Karpas-422 (cell line): Measurements from ENCODE around the gene MS4A15. TPM values are rescaled to one million over a fixed set of nuclear protein-coding genes. Genes with fewer than 3 reads are reported as not detected.
A peak's percentile ranks its signal among the peaks of the same experiment; 100 is the strongest.
"Not testable (repeated sequence)": the region's sequence is repeated elsewhere in the genome, so short reads cannot be mapped to it uniquely, and the experiment has no call there.

ENCODE experiments used
- DNase-seq: peaks from one replicate; pipeline ENCODE4 v3.0.0-alpha.2; 2015
- H2AFZ ChIP-seq: fragments of 200-600 bp; sonication (generic); 2 replicates; pipeline ENCODE4 v1.6.1; 2014; ENCODE audit warnings: antibody characterized with exemption, low read length, mixed read lengths
- H3K27ac ChIP-seq: fragments of 200-600 bp; sonication (generic); 2 replicates; pipeline ENCODE4 v1.5.1; 2014; ENCODE audit warnings: mild to moderate bottlenecking, low read length, moderate library complexity
- H3K27me3 ChIP-seq: fragments of 200-600 bp; sonication (generic); 2 replicates; pipeline ENCODE4 v1.6.1; 2014; ENCODE audit warnings: low read length, mixed read lengths
- H3K36me3 ChIP-seq: fragments of 200-600 bp; sonication (generic); 2 replicates; pipeline ENCODE4 v1.6.1; 2014; ENCODE audit warnings: low read length, mixed read lengths; ENCODE audit not compliant: insufficient read depth
- H3K4me1 ChIP-seq: fragments of 200-600 bp; sonication (generic); 2 replicates; pipeline ENCODE4 v1.6.1; 2014; ENCODE audit warnings: mild to moderate bottlenecking, low read length, mixed read lengths
- H3K4me2 ChIP-seq: fragments of 200-600 bp; sonication (generic); 2 replicates; pipeline ENCODE4 v1.6.1; 2014; ENCODE audit warnings: low read length, low read depth, mild to moderate bottlenecking; ENCODE audit not compliant: poor library complexity, severe bottlenecking
- H3K4me3 ChIP-seq: fragments of 200-600 bp; sonication (generic); 2 replicates; pipeline ENCODE4 v1.5.1; 2014; ENCODE audit warnings: mild to moderate bottlenecking, antibody characterized with exemption, low read length, mixed read lengths
- H3K79me2 ChIP-seq: fragments of 200-600 bp; sonication (generic); 2 replicates; pipeline ENCODE4 v1.6.1; 2014; ENCODE audit warnings: mild to moderate bottlenecking, low read length, mixed read lengths
- H3K9ac ChIP-seq: fragments of 200-600 bp; sonication (generic); 2 replicates; pipeline ENCODE4 v1.6.0; 2014; ENCODE audit warnings: low read length
- H3K9me2 ChIP-seq: fragments of 200-600 bp; sonication (generic), shearing (Covaris generic); replicated peaks from 2 replicates; pipeline ENCODE4 v1.6.0; 2014; ENCODE audit warnings: mild to moderate bottlenecking, low read length, moderate library complexity; ENCODE audit not compliant: insufficient read depth
- H3K9me3 ChIP-seq: fragments of 300-700, 200-600 bp; sonication (generic); 2 replicates; pipeline ENCODE4 v1.6.1; 2014; ENCODE audit warnings: low read length, mixed read lengths
- H4K20me1 ChIP-seq: fragments of 200-600 bp; sonication (generic); 2 replicates; pipeline ENCODE4 v1.6.1; 2014; ENCODE audit warnings: mild to moderate bottlenecking, antibody characterized with exemption, low read length, low read depth; ENCODE audit not compliant: insufficient read depth
- total RNA-seq: library from RNA; depleted of rRNA; stranded (reverse); fragments of >200 nt; shearing (Covaris generic); gene quantifications from 2 replicates; pipeline ENCODE4 v1.2.3, GENCODE V29; 2014; ENCODE audit warnings: low replicate concordance

The MS4A15 gene
- total RNA-seq, 1 experiment from 2014 or later: not detected

GRCh38 chr11:60759438-60760225 is 3.0 kb downstream of the MS4A15 start:
- not testable (repeated sequence) for H3K27me3 ChIP-seq, H3K9ac ChIP-seq, DNase-seq, H2AFZ ChIP-seq, H3K9me2 ChIP-seq, H3K36me3 ChIP-seq, H3K4me3 ChIP-seq, H4K20me1 ChIP-seq, H3K27ac ChIP-seq, H3K79me2 ChIP-seq, H3K4me2 ChIP-seq, H3K9me3 ChIP-seq
- peaks cover 45% of the 10 kb centered on the region for H3K4me1 ChIP-seq

GRCh38 chr11:60761436-60762190 is 4.9 kb downstream of the MS4A15 start:
- H3K27ac ChIP-seq: peak overlapping the region; percentile 85
- no peaks in the 10 kb centered on the region for H3K27me3 ChIP-seq
- H3K4me2 ChIP-seq: peak overlapping the region; percentile 63
- peak; percentile 79 for DNase-seq
- peaks cover 52% of the 10 kb centered on the region for H3K4me1 ChIP-seq
- no peaks in the 10 kb centered on the region for H4K20me1 ChIP-seq
- peak overlapping the region; percentile 41 for H3K4me3 ChIP-seq
- no peaks in the 10 kb centered on the region for H3K36me3 ChIP-seq
- H3K9ac ChIP-seq: no peak overlapping the region; the same call in 1 of the 2 replicates
- H2AFZ ChIP-seq: 0 out of 2 replicates have a peak overlapping the region, but pooled peaks have one; percentile 12
- no peaks in the 10 kb centered on the region for H3K9me3 ChIP-seq
- no peaks in the 10 kb centered on the region for H3K79me2 ChIP-seq
- H3K9me2 ChIP-seq: no peaks in the 10 kb centered on the region

GRCh38 chr11:60762851-60763691 is 6.4 kb downstream of the MS4A15 start:
- no peaks in the 10 kb centered on the region for H3K27me3 ChIP-seq
- H3K4me1 ChIP-seq: peaks cover 52% of the 10 kb centered on the region
- H3K9ac ChIP-seq: no peak overlapping the region
- peak; percentile 80 for DNase-seq
- no peak overlapping the region for H3K4me3 ChIP-seq
- peak overlapping the region; percentile 63 for H3K4me2 ChIP-seq
- H3K79me2 ChIP-seq: no peaks in the 10 kb centered on the region
- H4K20me1 ChIP-seq: no peaks in the 10 kb centered on the region
- H3K27ac ChIP-seq: no peak overlapping the region
- no peaks in the 10 kb centered on the region for H3K9me2 ChIP-seq
- H3K9me3 ChIP-seq: no peaks in the 10 kb centered on the region
- H3K36me3 ChIP-seq: no peaks in the 10 kb centered on the region
- H2AFZ ChIP-seq: no peak overlapping the region

- Histone ChIP-seq H3K4me2 (no peak overlapping the region), H3K9ac (no peak overlapping the region), H3K9me3 (no peaks in the 10 kb centered on the region), H2AFZ (no peak overlapping the region), H3K27me3 (no peaks in the 10 kb centered on the region), H3K27ac (no peak overlapping the region), H3K9me2 (no peaks in the 10 kb centered on the region), H3K79me2 (no peaks in the 10 kb centered on the region), H3K4me1 (peaks cover 60% of the 10 kb centered on the region), H3K36me3 (no peaks in the 10 kb centered on the region), H3K4me3 (no peak overlapping the region), H4K20me1 (no peaks in the 10 kb centered on the region)
- no peak for DNase-seq
These were observed 7.2 kb downstream of the MS4A15 start for GRCh38 chr11:60763692-60764369.

GRCh38 chr11:60764879-60765278 is 8.2 kb downstream of the MS4A15 start:
- H3K4me2 ChIP-seq: no peak overlapping the region
- DNase-seq: peak; percentile 62
- H3K9ac ChIP-seq: no peak overlapping the region

GRCh38 chr11:60765355-60765754 is 8.7 kb downstream of the MS4A15 start:
- H3K27ac ChIP-seq: no peak overlapping the region
- no peaks in the 10 kb centered on the region for H3K79me2 ChIP-seq
- DNase-seq: no peak
- no peaks in the 10 kb centered on the region for H3K36me3 ChIP-seq
- H3K4me3 ChIP-seq: no peak overlapping the region
- H3K9me2 ChIP-seq: no peaks in the 10 kb centered on the region
- H3K27me3 ChIP-seq: no peaks in the 10 kb centered on the region
- no peak overlapping the region for H3K4me2 ChIP-seq
- H2AFZ ChIP-seq: no peak overlapping the region
- peaks cover 52% of the 10 kb centered on the region for H3K4me1 ChIP-seq
- no peaks in the 10 kb centered on the region for H4K20me1 ChIP-seq
- no peaks in the 10 kb centered on the region for H3K9me3 ChIP-seq
- H3K9ac ChIP-seq: no peak overlapping the region

More at GRCh38 chr11:60764879-60765278, 8.2 kb downstream of the MS4A15 start:
- H3K79me2 ChIP-seq: no peaks in the 10 kb centered on the region
- peaks cover 54% of the 10 kb centered on the region for H3K4me1 ChIP-seq
- H3K9me3 ChIP-seq: no peaks in the 10 kb centered on the region
- H3K27ac ChIP-seq: no peak overlapping the region
- H4K20me1 ChIP-seq: no peaks in the 10 kb centered on the region
- no peaks in the 10 kb centered on the region for H3K36me3 ChIP-seq
- no peak overlapping the region for H2AFZ ChIP-seq
- H3K4me3 ChIP-seq: no peak overlapping the region
- no peaks in the 10 kb centered on the region for H3K27me3 ChIP-seq
- H3K9me2 ChIP-seq: no peaks in the 10 kb centered on the region

- Histone ChIP-seq H3K27me3 (no peaks in the 10 kb centered on the region), H3K9me2 (no peaks in the 10 kb centered on the region), H4K20me1 (no peaks in the 10 kb centered on the region), H3K27ac (no peak overlapping the region), H3K79me2 (no peaks in the 10 kb centered on the region), H3K36me3 (no peaks in the 10 kb centered on the region), H3K9me3 (no peaks in the 10 kb centered on the region), H2AFZ (no peak overlapping the region), H3K4me1 (peaks cover 42% of the 10 kb centered on the region), H3K4me2 (no peak overlapping the region), H3K4me3 (no peak overlapping the region), H3K9ac (no peak overlapping the region)
- no peak for DNase-seq
These were observed 9.9 kb downstream of the MS4A15 start for GRCh38 chr11:60766547-60766946.
